ENCODE data around the gene NHLRC4. TPM values are rescaled to one million over a fixed set of nuclear protein-coding genes. Genes with fewer than 3 reads are reported as not detected.

Gene NHLRC4
- total RNA-seq, 1 experiment from 2014 or later = not detected

- no peak for DNase-seq (ENCODE audit: low spot score)
Observed at GRCh38 chr16:553601-554296, 13.1 kb upstream of the NHLRC4 start.

- DNase-seq (ENCODE audit: low spot score) = no peak
Observed at GRCh38 chr16:554297-554621, 12.5 kb upstream of the NHLRC4 start.

- DNase-seq (ENCODE audit: low spot score) = peak; percentile 86
Observed at GRCh38 chr16:554640-555365, 12.0 kb upstream of the NHLRC4 start.

DNA sequence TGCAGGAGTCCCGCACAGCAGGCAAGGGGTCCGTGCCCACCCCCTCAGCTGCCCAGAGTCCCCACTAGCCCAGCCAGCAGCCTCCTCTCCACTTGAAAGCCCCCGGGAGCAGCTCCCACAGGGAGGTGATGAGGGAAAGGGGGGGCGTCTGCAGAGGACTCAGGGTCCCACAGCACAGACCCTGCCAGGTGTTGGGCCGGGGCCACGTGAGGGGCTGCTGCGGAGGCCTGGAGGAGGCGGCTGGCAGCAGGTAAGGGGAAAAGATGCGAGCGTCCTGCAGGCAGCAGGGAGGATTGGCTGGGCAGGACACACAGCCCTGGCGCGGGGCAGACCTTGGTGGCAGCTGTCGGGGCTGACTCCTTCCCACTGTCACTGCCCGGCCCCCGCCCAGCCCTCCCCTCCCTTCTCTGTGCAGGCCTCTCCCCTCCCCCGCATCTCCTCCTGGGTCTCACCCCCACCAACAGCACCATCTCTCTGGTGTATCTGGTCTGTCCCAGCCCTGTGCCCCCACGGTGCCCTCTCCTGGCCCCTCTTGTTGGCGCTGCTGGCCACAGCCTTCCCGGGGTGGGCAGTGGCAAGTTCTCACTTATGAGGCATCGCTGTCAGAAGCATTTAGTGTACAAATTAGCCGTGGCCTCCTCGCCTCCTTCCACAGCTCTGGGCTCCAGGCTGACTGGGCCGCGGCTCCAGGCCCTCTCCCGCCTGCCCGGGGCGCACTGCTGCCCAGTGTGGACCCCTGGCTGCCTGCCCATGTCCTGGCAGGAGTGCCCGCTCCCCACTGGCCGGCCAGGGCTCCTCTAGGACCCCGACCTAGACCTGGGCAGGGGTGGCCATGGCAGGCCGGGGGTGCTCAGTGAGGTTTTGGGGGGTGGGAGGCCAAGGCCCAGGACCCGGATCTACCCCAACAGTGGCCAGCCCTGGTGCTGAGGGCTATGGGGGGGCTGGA, 11.0 kb upstream of the NHLRC4 start:
- DNase-seq (ENCODE audit: low spot score) = no peak

DNA sequence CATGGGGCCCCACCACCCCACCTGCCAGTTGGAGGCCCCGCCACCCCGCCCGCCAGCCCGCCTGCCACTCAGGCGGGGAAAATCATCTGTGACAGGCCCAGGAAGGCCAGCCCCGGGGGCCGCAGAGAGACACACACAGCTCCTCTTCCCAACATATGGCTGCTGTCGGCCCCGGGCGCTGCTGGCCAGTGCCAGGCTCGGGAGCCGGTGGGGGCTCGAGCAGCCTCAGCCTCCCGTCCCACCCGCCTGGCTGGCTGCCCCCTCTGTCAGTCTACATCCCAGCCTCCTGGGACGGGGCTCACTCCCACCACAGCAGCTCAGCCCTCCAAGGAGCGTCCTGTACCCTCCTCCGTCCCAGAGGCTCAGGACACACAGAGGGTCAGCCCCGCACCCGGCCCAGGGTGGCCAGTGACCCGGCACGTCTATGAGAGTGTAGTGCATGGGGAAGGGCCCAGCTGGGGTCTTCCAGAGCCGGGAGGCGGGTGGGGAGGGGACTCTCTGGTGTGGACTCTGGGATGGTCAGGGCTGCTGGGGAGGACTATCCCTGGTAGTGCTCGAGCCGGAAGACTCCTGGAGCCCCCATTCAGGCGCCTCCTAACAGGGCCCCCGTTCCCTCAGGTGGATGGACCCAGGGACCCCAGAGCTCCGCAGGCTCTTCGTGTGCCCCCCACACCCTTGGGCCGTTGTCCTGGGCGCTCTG, 10.2 kb upstream of the NHLRC4 start:
- DNase-seq (ENCODE audit: low spot score) = no peak

GRCh38 chr16:557463-558297, 9.1 kb upstream of the NHLRC4 start:
- no peak for DNase-seq (ENCODE audit: low spot score)

DNA sequence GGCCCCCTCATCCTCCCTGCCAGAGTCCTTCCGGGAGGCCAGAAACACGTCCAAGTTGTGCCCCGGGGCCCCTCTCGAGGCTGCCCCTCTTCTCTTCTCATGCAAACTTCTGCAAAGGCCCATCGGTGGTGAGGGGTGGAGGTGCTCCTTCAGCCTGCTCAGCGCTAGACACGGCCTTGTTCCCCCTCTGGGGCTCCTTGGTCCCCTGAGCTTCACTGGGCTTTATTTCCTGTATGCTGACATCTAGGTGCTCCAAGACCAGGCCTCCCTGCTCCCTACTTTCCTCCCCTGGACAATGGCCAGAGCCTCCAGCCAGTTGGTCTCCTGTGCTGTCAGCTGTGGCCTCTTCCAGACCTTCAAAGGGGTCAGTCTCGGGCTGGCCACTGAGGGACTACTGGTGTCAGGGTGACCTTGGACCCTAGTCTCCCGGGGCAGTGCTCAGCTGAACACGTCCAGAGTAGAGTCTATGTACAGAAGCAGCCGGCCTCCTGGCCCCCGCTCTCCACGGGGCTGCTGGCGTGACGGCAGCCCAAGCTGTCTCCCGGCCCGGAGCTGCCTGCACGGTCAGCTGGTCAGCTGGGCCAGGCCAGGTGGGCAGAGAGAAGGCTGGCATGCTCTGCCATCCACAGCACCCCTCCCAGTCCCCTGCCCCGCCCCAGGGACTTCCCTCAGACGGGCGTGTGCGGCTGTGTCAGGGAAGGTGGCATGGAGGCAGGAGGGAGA, 8.3 kb upstream of the NHLRC4 start:
- DNase-seq (ENCODE audit: low spot score) = no peak

- no peak for DNase-seq (ENCODE audit: low spot score)
Observed at GRCh38 chr16:559021-559380, 7.8 kb upstream of the NHLRC4 start.

- DNase-seq (ENCODE audit: low spot score) = no peak
Observed at GRCh38 chr16:559411-560203, 7.2 kb upstream of the NHLRC4 start.

DNA sequence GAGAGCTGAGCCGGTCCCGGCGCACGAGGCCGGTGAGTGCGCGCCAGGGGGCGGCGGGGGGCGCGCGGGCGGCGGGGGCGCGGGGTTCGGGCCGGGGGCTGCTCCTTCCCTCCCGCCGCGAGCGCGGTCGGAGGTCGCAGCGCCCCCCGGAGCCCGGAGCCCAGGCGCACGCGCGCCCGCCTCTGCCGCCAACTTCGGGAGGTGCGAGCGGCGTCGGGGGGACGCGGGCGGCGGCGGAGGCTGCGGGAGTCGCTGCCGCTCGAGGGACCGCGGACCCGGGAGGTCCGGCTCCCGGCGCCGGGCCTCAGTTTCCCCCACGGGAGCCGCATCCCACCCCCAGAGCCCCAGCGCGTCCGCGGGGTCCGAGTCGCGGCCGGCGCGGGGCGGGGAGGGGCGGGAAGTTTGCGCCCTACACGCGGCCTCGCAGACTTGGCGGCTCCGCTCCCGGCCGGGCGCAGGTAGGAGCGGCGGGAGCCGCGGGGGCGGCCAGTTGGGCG, 6.6 kb upstream of the NHLRC4 start, which contains the start of gene PRR35:
TSS of gene PRR35 (plus strand) at position 191 of the 497 bp plus-strand sequence. CDS start 2,901 bp downstream, outside the sequence.
- no peak for DNase-seq (ENCODE audit: low spot score)

DNA sequence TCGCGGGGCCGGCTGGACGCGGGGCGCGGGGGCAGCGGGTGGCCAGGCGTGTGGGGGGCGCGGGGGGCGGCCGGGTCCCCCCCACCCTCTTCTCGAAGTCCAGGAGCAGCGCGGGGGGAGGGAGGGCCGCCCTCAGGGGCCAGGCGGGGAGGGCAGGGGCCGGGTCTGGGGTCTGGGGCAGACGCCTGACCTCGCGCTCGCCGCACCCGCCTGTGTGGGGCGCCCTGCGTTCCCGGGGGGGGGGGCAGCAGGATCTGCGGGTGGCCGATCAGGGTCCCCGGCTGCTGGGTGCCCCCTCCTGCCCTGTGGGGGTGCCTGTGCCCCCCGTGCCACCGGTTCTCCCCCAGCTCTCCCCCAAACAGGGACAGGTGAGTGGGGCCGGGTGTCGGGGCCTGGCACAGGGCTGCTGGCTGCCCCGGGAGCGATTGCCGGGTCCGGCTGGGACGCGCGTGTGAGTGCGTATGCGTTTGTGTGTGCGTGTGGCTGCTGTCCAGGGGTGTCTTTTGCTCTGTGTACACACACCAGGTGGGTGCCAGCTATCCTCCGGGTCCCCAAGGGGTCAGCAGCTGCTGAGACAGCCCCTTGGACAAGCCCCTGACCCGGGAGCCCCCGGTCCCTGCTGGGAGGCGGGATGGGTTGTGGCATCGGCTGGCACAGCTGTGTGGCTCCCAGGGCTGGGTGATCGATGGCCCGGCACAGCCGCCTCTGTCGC, 5.9 kb upstream of the NHLRC4 start:
- DNase-seq (ENCODE audit: low spot score) = no peak

DNA sequence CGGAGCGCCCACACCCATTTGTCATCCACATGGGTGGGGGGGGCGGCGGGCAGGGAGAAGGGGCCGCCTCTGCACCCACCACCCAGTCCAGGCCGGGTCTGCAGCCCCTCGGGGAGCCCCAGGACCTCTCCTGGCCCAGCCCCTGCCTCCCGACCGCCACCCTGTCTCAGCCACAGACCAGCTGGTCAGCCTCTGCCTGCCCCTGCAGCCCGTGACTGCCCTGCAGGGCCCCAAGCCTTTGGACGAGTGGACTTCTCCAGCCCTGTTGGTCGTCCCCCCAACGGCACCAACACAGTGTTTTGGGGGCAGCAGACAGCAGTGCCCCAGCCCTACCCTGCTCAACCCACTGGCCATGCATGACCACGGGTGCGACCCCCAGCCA, 5.4 kb upstream of the NHLRC4 start:
- no peak for DNase-seq (ENCODE audit: low spot score)

GRCh38 chr16:561957-562938, 4.6 kb upstream of the NHLRC4 start:
- DNase-seq (ENCODE audit: low spot score) = no peak

GRCh38 chr16:563072-563644, 3.6 kb upstream of the NHLRC4 start:
- DNase-seq (ENCODE audit: low spot score) = no peak

DNA sequence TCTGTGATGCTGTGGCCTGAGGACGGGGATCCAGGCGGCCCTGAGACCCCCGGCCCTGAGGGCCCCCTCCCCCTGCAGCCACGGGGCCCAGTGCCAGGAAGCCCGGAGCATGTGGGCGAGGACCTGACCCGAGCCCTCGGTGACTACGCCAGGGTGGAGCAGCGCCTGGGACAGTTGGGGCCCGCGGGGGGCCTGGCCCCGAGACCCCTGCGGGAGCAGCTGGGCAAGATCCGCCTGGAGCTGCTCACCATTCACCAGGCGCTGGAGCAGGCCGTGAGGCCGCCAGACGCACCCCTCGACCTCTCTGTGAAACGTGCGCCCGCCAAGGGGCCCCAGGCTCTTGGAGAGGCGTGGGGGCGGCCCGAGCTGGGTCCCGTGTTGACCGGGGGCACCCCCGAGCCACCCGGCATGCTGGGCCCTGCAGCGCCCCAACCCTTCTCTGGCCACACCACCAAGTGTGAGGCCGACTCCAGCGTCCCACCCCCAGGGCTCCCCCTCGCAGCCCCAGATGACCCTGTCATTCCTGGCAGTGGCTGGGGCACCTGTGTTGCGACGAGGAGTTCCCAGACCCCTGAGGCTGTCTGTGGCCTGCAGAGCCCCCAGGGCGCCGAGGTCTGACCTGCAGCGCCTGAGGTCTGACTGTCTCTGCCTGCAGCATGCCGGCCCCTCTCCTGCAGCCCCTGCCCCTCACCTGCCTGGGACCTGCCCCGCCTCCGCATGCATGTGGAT, 2.0 kb upstream of the NHLRC4 start:
- no peak for DNase-seq (ENCODE audit: low spot score)
